ENCODE results near the gene ERGIC2.
"Not testable (repeated sequence)": the region's sequence is repeated elsewhere in the genome, so short reads cannot be mapped to it uniquely, and the experiment has no call there.

ERGIC2 gene

DNA sequence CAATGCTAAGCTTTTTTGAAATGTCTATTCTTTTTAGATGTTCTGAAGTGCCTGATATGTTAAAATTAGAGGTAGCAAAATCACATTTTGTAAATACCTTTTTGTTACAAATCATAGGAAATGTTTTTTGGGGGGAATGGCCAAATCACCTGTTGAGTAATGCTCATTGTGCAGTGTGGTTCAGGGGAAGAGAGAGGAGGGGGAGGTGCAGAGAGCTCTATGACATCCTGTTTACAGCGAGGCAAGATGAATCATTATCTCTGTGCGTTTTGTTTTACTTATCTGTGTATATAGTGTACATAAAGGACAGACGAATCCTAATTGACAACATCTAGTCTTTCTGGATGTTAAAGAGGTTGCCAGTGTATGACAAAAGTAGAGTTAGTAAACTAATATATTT, 9.4 kb upstream of the ERGIC2 start:
- H3K9me3 Mint-ChIP-seq = peaks cover 0 to 13% of the 10 kb centered on the region in 2 donors
- H3K27me3 Mint-ChIP-seq = not testable (repeated sequence)
- H3K27ac Mint-ChIP-seq = peak overlapping the region; percentile 65 to 94
- peak overlapping the region; percentile 36 to 44 for H3K4me3 Mint-ChIP-seq
- peak in 1 of 2 donors; percentile 27 for DNase-seq
- ATAC-seq = peak; percentile 90
- peaks cover 16% of the 10 kb centered on the region for H3K4me1 Mint-ChIP-seq

GRCh38 chr12:29389295-29389919, 8.4 kb upstream of the ERGIC2 start:
- H3K4me1 Mint-ChIP-seq = peaks cover 16% of the 10 kb centered on the region
- no peaks in the 10 kb centered on the region for H3K27me3 Mint-ChIP-seq
- DNase-seq (no peak), ATAC-seq (peak; percentile 40)
- H3K27ac Mint-ChIP-seq = peak overlapping the region in 1 of 2 donors; percentile 78
- H3K9me3 Mint-ChIP-seq = peaks cover 0 to 13% of the 10 kb centered on the region in 2 donors
- H3K4me3 Mint-ChIP-seq = no peak overlapping the region

- not testable (repeated sequence) for H3K4me3 Mint-ChIP-seq
- Mint-ChIP-seq H3K9me3 (peaks cover 0 to 10% of the 10 kb centered on the region in 2 donors), H3K4me1 (peaks cover 24% of the 10 kb centered on the region)
Measured at GRCh38 chr12:29386084-29386680, 5.2 kb upstream of the ERGIC2 start.

DNA sequence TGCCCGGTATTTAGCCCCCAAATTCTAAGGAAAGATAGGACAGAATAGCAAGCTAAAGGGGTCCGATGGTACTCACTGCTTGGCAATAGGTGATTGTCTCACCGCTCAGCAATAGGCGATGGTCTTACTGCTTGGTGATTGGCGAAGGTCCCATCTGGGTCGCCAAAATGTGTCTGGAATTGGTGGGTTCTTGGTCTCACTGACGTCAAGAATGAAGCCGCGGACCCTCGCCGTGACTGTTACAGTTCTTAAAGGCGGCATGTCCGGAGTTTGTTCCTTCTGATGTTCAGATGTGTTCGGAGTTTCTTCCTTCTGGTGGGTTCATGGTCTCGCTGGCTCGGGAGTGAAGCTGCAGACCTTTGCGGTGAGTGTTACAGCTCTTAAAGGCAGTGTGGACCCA, 4.2 kb upstream of the ERGIC2 start:
- H3K27ac Mint-ChIP-seq = peak overlapping the region in 1 of 2 donors; percentile 40
- not testable (repeated sequence) for H3K27me3 Mint-ChIP-seq, H3K9me3 Mint-ChIP-seq, H3K4me3 Mint-ChIP-seq, DNase-seq, ATAC-seq
- H3K4me1 Mint-ChIP-seq = peaks cover 17% of the 10 kb centered on the region

More at GRCh38 chr12:29386084-29386680, 5.2 kb upstream of the ERGIC2 start:
- not testable (repeated sequence) for DNase-seq, H3K27me3 Mint-ChIP-seq, H3K27ac Mint-ChIP-seq, ATAC-seq

- Mint-ChIP-seq H3K4me3 (peak overlapping the region in 1 of 2 donors; percentile 98), H3K27me3 (no peaks in the 10 kb centered on the region), H3K27ac (no peak overlapping the region), H3K4me1 (peaks cover 30% of the 10 kb centered on the region), H3K9me3 (no peaks in the 10 kb centered on the region)
- DNase-seq (no peak), ATAC-seq (no peak)
Measured at GRCh38 chr12:29382251-29382650, 1.3 kb upstream of the ERGIC2 start.

- Mint-ChIP-seq H3K9me3 (no peaks in the 10 kb centered on the region), H3K27ac (peak overlapping the region in 1 of 2 donors; percentile 65), H3K4me1 (peaks cover 20% of the 10 kb centered on the region), H3K27me3 (no peaks in the 10 kb centered on the region), H3K4me3 (no peak overlapping the region)
- no peak for DNase-seq
- ATAC-seq = no peak
Measured at GRCh38 chr12:29376118-29376517, 4.9 kb downstream of the ERGIC2 start.

GRCh38 chr12:29374913-29375312, 6.1 kb downstream of the ERGIC2 start:
- Mint-ChIP-seq H3K4me1 (peaks cover 15% of the 10 kb centered on the region), H3K9me3 (no peaks in the 10 kb centered on the region), H3K27ac (no peak overlapping the region), H3K4me3 (no peak overlapping the region), H3K27me3 (no peaks in the 10 kb centered on the region)
- ATAC-seq (no peak), DNase-seq (no peak)

- H3K27ac Mint-ChIP-seq = no peak overlapping the region
- H3K4me3 Mint-ChIP-seq = no peak overlapping the region
- DNase-seq = no peak
- H3K4me1 Mint-ChIP-seq = peaks cover 6% of the 10 kb centered on the region
- ATAC-seq = no peak
- no peaks in the 10 kb centered on the region for H3K27me3 Mint-ChIP-seq
- no peaks in the 10 kb centered on the region for H3K9me3 Mint-ChIP-seq
Measured at GRCh38 chr12:29374012-29374411, 7.0 kb downstream of the ERGIC2 start.

- no peaks in the 10 kb centered on the region for H3K9me3 Mint-ChIP-seq
- no peaks in the 10 kb centered on the region for H3K27me3 Mint-ChIP-seq
- no peak overlapping the region for H3K4me3 Mint-ChIP-seq
- no peak overlapping the region for H3K27ac Mint-ChIP-seq
- H3K4me1 Mint-ChIP-seq = peaks cover 12% of the 10 kb centered on the region
- ATAC-seq = no peak
- no peak for DNase-seq
Measured at GRCh38 chr12:29365091-29365490, 15.9 kb downstream of the ERGIC2 start.

- H3K4me3 Mint-ChIP-seq = no peak overlapping the region
Measured at GRCh38 chr12:29354954-29355353, 26.0 kb downstream of the ERGIC2 start.

DNA sequence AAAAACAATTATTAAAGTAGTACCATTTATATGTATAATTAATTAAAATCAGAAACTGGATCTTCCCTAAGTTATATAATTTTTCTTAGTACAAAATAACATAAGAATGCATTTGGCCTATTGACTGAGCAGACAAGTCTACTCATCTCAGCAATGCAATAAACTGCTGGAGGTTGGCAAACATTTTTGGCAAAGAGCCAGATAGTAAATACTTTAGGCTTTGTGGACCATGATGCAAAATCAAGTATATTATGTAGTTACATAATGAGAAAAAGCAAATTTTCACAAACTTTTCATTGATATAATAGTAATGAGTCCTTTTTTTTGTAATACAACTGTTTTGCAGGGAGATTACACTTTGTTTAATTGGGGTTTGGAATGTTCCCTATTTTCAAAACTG, 30.9 kb downstream of the ERGIC2 start:
- H3K27ac Mint-ChIP-seq = no peak overlapping the region
- no peak overlapping the region for H3K4me3 Mint-ChIP-seq
- H3K9me3 Mint-ChIP-seq = no peaks in the 10 kb centered on the region
- DNase-seq (no peak), ATAC-seq (no peak)
- no peaks in the 10 kb centered on the region for H3K27me3 Mint-ChIP-seq
- H3K4me1 Mint-ChIP-seq = no peaks in the 10 kb centered on the region

More at GRCh38 chr12:29354954-29355353, 26.0 kb downstream of the ERGIC2 start:
- Mint-ChIP-seq H3K27me3 (no peaks in the 10 kb centered on the region), H3K27ac (no peak overlapping the region), H3K9me3 (no peaks in the 10 kb centered on the region), H3K4me1 (no peaks in the 10 kb centered on the region)
- ATAC-seq (no peak), DNase-seq (no peak)

DNA sequence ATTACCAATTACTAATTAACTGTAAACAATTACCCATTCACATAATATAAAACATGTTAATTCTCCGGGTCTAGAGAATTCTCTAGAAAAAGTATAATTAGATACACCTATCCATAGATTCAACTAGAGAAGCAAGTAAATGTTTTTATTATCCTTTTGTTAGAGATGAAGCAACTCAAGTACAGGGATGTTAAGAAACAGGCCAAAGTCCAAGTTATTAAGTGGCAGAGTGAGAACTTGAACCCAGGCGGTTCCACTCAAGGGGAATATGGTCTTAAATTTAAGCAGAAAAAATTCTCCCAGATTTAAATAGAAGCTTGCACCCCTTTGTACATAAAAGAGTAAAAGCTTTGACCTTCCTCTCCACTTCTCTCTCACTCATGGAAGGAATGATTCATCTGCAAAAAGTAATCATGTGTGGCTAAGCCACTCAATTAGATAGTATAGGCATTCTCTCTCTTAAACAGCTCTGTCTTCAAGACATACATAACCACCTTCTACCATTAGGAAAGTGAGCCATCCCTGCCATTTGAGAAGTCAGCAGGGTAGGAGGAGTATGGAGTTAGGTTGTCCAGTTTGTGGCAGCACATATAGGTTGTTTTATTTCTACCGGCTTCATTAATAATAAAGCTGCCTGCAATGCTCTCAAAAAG, 34.1 kb downstream of the ERGIC2 start:
- DNase-seq (no peak), ATAC-seq (peak; percentile 54)
- Mint-ChIP-seq H3K27me3 (no peaks in the 10 kb centered on the region), H3K9me3 (no peaks in the 10 kb centered on the region), H3K4me3 (no peak overlapping the region), H3K27ac (peak overlapping the region in 1 of 2 donors; percentile 51), H3K4me1 (no peaks in the 10 kb centered on the region)

DNA sequence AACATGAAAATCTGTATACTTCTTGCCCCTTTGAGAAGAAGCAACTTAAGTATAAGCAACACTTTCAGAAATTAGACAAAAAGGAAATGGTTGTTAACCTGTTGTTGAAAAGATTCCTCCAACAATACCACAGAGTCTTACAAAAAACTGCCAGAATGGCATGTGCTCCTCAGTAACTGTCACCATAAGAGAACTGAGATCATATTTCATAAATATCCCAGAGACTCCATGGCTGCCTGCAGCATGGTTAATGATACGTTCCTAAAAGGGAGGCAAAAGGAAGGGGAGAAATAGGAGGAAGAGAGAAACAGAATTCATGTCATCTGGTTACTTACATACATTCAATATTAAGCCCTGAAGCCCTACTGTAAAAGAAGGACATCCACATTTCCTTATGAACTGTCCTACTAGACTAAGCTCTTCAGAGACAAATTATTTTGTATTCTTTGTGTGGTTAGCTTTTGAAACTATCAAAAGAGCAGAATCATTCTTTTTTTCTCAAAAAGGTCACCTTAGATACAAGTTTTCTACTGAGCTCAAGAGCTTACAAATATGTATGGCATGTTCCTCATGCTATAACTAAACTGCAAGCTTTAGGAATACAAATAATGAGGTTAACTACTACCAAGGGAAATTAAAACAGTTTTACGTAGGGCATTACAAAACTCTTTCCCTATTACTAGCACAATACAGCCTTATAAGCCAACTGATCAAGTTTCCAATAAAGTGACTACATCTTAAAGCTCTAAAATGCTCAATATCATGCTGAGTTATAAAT, 37.8 kb downstream of the ERGIC2 start:
- H3K4me3 Mint-ChIP-seq = no peak overlapping the region
- H3K9me3 Mint-ChIP-seq = no peaks in the 10 kb centered on the region
- H3K27ac Mint-ChIP-seq = no peak overlapping the region
- DNase-seq (no peak), ATAC-seq (no peak)
- no peaks in the 10 kb centered on the region for H3K4me1 Mint-ChIP-seq
- H3K27me3 Mint-ChIP-seq = no peaks in the 10 kb centered on the region

DNA sequence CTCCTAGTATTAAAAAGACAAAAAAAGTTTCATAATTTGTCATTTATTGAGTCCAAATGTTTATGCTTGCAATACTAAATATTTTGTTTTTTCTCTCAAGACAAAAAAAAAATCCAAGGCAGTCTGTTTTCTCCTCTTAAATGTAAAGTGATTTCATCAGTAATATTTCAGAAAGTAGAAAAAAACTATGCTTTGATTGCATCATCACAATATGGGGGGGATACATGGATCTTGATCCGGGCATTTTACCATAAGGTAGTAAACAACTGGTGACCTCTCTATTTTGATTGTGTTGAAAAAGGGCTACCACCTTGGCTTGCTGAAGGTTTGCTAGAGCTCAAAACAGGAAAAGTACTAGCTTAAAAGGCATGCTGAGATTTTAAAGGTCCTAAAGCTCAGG, 43.6 kb downstream of the ERGIC2 start:
- no peaks in the 10 kb centered on the region for H3K4me1 Mint-ChIP-seq
- H3K27me3 Mint-ChIP-seq = no peaks in the 10 kb centered on the region
- H3K27ac Mint-ChIP-seq = no peak overlapping the region
- ATAC-seq (no peak), DNase-seq (no peak)
- no peaks in the 10 kb centered on the region for H3K9me3 Mint-ChIP-seq
- no peak overlapping the region for H3K4me3 Mint-ChIP-seq

GRCh38 chr12:29334937-29335336, 46.0 kb downstream of the ERGIC2 start:
- Mint-ChIP-seq H3K4me1 (no peaks in the 10 kb centered on the region), H3K27ac (no peak overlapping the region), H3K4me3 (no peak overlapping the region), H3K9me3 (no peaks in the 10 kb centered on the region), H3K27me3 (no peaks in the 10 kb centered on the region)
- ATAC-seq = no peak
- no peak for DNase-seq

DNA sequence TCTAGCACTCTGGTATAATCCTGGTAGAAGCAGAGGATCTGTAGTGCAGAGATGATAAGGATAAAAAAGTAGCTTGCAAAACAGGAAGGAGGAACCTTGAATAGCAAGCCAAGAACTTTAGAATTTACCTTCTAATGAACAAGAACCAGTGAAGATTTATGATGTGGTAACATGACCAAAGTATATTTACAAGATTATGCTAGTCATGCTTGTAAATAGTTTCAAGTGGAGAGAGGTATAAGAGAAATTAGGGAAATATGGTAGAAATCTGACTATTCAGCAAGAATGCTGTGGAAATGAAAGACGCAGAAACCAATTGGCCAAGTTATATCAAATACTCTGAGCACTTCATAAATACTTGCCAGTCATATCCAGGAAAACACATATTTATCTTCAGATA, 47.8 kb downstream of the ERGIC2 start:
- DNase-seq = no peak
- H3K9me3 Mint-ChIP-seq = no peaks in the 10 kb centered on the region
- H3K4me3 Mint-ChIP-seq = no peak overlapping the region
- no peaks in the 10 kb centered on the region for H3K27me3 Mint-ChIP-seq
- no peak overlapping the region for H3K27ac Mint-ChIP-seq
- no peaks in the 10 kb centered on the region for H3K4me1 Mint-ChIP-seq
- no peak for ATAC-seq

Measured in stimulated activated naive CD8-positive, alpha-beta T cell treated with anti-CD3 and anti-CD28 coated beads, Interleukin-15, amount 100 ng/mL, for 72 hours (primary cell).